GM12875 (cell line): ENCODE data around the gene MT3.

Source experiments
- H3K4me3 ChIP-seq: one replicate; pipeline ENCODE4 v1.5.1; 2011; ENCODE audit warnings: low read depth, low read length, control low read depth
- CTCF ChIP-seq: IDR thresholded peaks from 2 replicates; pipeline ENCODE4 v1.5.1; 2011; ENCODE audit warnings: low read depth, mild to moderate bottlenecking, control low read depth, inconsistent platforms, low read length, moderate library complexity, borderline replicate concordance; ENCODE audit not compliant: insufficient read depth

Gene MT3

GRCh38 chr16:56610017-56610608 is 20.8 kb downstream of the MT3 start:
- H3K4me3 ChIP-seq, result no peak overlapping the region

GRCh38 chr16:56610609-56611111 is 21.3 kb downstream of the MT3 start:
- no peak overlapping the region for H3K4me3 ChIP-seq
- no peak for TF ChIP-seq CTCF

More at GRCh38 chr16:56610017-56610608, 20.8 kb downstream of the MT3 start:
- TF ChIP-seq CTCF, result no peak

- TF ChIP-seq CTCF, result no peak
- H3K4me3 ChIP-seq, result no peak overlapping the region
Observed at GRCh38 chr16:56611281-56611833, 22.0 kb downstream of the MT3 start.

- no peak for TF ChIP-seq CTCF
- H3K4me3 ChIP-seq, result no peak overlapping the region
Observed at GRCh38 chr16:56613706-56614105, 24.4 kb downstream of the MT3 start.

- H3K4me3 ChIP-seq, result no peak overlapping the region
- no peak for TF ChIP-seq CTCF
Observed at GRCh38 chr16:56614549-56614991, 25.2 kb downstream of the MT3 start.

GRCh38 chr16:56615353-56615752 is 26.0 kb downstream of the MT3 start:
- no peak for TF ChIP-seq CTCF
- no peak overlapping the region for H3K4me3 ChIP-seq

- H3K4me3 ChIP-seq, result no peak overlapping the region
Observed at GRCh38 chr16:56616608-56617211, 27.4 kb downstream of the MT3 start.

More at GRCh38 chr16:56616608-56617211, 27.4 kb downstream of the MT3 start:
- TF ChIP-seq CTCF, result no peak
